Activated naive CD4-positive, alpha-beta T cell treated with Interleukin-2 at 50 U/mL for 16 hours (primary cell): ENCODE results near the gene FCER2.
"Not testable (repeated sequence)": the region's sequence is repeated elsewhere in the genome, so short reads cannot be mapped to it uniquely, and the experiment has no call there.

ENCODE experiments used
- DNase-seq: peaks from one replicate; pipeline ENCODE4 v3.0.0-alpha.2; 2020

The FCER2 gene

GRCh38 chr19:7645163-7645562, 56.8 kb downstream of the FCER2 start:
- DNase-seq, result no peak

GRCh38 chr19:7644550-7644877, 57.4 kb downstream of the FCER2 start:
- no peak for DNase-seq

DNA sequence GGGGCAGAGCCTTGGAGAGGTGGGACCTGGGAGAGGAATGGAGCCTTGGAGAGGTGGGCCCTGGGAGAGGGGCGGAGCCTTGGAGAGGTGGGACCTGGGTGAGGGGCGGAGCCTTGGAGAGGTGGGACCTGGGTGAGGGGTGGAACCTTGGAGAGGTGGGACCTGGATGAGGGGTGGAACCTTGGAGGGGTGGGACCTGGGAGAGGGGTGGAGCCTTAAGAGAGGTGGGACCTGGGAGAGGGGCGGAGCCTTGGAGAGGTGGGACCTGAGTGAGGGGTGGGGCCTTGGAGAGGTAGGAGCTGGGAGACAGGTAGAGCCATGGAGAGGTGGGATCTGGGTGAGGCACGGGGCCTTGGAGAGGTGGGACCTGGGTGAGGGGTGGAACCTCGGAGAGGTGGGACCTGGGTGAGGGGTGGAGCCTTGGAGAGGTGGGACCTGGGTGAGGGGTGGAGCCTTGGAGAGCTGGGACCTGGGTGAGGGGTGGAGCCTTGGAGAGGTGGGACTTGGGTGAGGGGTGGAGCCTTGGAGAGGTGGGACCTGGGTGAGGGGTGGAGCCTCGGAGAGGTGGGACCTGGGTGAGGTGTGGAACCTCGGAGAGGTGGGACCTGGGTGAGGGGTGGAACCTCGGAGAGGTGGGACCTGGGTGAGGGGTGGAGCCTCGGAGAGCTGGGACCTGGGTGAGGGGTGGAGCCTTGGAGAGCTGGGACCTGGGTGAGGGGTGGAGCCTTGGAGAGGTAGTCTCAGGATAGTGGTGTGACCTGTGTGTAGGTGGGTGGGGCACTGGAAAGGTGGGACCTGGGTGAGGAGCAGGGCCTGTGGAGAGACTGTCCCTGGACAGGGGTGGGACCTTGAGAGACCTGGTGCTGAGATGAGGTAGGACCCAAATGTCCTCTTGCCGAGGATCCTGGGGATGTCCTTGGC, 58.0 kb downstream of the FCER2 start:
- DNase-seq, result not testable (repeated sequence)

- DNase-seq, result no peak
Observed at GRCh38 chr19:7643031-7643415, 58.9 kb downstream of the FCER2 start.

DNA sequence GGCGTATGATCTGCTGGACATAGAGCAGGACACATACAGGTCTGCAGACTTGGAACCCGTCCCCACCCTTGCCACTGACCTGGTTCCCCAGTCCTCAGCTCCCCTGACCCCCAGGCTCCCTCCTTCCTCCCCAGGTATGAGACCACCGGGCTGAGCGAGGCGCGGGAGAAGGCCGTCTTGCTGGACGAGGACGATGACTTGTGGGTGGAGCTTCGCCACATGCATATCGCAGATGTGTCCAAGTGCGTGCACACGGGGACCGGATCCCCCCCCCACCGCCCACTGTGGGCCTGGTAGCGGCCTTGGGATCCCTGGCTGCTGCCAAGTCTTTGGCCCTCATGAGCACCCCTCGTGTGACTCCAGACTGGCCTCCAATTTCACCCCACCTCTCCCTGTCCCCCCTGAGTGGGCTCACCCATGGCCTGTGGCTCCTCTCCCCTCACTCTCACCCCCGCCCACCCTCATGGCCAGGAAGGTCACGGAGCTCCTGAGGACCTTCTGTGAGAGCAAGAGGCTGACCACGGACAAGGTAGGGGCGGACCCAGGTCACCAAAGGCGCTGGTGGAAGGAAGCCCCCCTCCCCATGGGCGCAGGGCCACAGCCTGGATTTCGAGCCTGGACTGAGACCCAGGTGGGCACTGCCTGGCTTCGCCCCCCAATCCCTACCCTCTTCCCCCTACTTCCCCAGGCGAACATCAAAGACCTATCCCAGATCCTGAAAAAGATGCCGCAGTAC, 59.5 kb downstream of the FCER2 start:
- no peak for DNase-seq

DNA sequence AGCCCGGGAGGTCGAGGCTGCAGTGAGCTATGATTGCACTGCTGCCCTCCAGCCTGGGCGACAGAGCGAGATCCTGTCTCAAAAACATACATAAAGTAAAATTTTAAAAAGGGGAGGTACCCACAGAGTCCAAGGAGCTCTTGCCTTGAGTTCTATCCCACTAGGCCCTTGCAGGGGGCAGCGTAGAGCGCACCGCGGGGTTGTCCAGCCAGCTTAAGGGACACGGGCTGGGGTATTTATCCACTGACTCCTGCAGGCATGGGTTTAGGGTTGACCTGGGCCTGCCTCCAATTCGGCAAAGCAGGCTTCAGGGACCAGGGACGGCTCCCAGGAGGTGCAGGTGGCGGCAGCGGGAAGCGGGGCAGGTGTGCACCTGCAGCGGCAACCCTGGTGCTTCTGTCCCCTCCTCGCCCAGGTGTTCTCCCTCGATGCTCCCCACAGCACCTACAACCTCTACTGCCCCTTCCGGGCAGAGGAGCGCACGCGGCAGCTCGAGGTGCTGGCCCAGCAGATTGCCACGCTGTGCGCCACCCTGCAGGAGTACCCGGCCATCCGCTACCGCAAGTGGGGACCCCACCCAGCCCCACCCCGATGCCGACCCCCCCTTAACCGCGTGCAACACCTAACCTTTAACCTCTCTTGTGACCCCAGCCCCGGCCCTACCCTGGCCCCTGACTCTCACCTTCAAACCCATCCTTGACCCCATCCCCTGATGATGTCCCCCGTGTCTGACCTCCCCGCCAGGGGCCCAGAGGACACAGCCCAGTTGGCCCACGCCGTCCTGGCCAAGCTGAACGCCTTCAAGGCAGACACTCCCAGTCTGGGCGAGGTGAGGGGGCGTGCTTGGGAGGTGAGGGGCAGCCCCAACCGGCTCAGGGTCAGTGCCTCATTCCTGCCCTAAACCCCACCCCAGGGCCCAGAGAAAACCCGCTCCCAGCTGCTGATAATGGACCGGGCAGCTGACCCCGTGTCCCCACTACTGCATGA, 60.3 kb downstream of the FCER2 start:
- no peak for DNase-seq

DNA sequence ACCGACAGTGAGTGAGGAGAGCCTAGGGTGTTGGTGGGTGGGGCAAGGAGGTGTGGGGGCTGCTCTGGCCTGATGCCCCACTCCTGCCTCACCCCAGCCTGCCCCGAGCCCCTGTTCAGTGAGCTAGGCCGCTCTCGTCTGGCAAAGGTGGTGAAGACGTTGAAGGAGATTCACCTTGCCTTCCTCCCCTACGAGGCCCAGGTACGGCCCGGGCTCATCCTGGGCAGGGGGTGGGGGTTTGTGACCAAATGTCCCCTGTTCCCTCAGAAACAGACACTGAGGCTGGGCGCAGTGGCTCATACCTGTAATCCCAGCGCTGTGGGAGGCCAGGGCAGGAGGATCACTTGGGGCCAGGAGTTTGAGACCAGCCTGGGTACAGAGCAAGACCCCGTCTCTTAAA, 61.1 kb downstream of the FCER2 start:
- DNase-seq, result no peak

GRCh38 chr19:7639863-7640348, 62.0 kb downstream of the FCER2 start:
- no peak for DNase-seq

DNA sequence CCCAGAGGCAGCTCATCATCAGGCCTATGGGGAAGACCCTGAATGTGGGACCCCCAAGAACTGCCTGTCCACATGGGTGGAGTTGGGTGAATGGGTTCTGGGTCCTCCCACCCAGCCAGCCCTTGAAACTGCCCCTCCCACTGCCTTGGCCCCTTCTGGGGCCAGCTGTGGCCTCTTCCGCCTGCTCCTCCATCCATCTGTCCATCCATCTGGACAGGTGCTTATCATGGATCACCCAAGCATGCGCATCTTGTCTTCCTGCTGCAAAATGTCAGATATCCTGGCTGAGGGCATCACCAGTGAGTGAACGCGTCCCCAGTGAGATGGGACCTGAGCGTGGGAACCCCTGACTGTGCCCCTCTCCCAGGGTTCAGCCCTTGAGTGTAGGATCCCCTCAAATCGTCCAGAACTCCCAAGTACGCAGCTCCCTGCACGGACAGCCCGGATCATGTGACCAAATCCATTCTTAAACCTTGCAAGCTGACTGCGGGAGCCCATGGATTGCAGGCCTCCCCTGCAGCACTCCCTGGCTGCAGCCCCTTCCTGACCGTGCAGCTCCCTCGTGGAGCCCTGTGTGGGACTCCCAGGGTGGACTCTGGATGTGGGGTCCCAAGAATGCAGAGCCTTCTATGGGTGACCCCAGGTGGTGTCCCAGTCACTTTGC, 63.0 kb downstream of the FCER2 start:
- no peak for DNase-seq
